ENCODE measurements around the gene PAK2. TPM values are rescaled to one million over a fixed set of nuclear protein-coding genes. Genes with fewer than 3 reads are reported as not detected.
"Not testable (repeated sequence)": the region's sequence is repeated elsewhere in the genome, so short reads cannot be mapped to it uniquely, and the experiment has no call there.

Gene PAK2
- polyA plus RNA-seq, 1 donor: 46.2 TPM

GRCh38 chr3:196868297-196868661 lies 128.6 kb downstream of the PAK2 start:
- Histone ChIP-seq H3K27ac (ENCODE audit: low read length) (peak overlapping the region; percentile 86), H3K4me3 (ENCODE audit: low read length) (peak overlapping the region; percentile 70), H3K27me3 (ENCODE audit: control insufficient read depth, insufficient read depth, low read length) (no peaks in the 10 kb centered on the region), H3K36me3 (ENCODE audit: control insufficient read depth, insufficient read depth, low read length) (peaks cover 4% of the 10 kb centered on the region), H3K4me1 (ENCODE audit: control insufficient read depth, insufficient read depth, low read length) (peaks cover 4% of the 10 kb centered on the region), H3K9me3 (ENCODE audit: control insufficient read depth, low read depth, low read length) (peaks cover 2% of the 10 kb centered on the region)
- peak in 1 of 2 donors; percentile 9 for DNase-seq
- 20% methylated on average over 1 of the region's 29 CpGs for WGBS (ENCODE audit: insufficient coverage, low lambda C conversion rate)

DNA sequence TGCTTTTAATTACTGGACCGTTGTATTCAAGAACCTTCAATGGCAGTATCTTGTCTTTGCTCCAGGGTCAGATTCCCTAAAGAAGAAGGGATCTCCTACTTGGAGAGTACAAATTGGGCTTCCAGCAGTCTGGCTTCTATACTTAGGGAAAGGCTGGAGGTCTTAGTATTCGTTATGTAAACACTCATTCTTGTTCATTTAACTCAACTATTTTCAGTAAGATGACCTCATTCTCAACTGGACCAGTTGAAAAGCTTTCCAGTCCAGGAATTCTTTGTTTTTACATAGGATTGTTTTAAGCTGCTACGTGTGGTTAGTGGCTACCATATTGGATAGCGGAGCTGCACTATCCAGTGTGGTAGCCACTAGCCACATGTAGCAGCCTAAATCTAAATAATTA lies 132.7 kb downstream of the PAK2 start:
- WGBS (ENCODE audit: insufficient coverage, low lambda C conversion rate): 100% methylated on average over 1 of the region's 4 CpGs

DNA sequence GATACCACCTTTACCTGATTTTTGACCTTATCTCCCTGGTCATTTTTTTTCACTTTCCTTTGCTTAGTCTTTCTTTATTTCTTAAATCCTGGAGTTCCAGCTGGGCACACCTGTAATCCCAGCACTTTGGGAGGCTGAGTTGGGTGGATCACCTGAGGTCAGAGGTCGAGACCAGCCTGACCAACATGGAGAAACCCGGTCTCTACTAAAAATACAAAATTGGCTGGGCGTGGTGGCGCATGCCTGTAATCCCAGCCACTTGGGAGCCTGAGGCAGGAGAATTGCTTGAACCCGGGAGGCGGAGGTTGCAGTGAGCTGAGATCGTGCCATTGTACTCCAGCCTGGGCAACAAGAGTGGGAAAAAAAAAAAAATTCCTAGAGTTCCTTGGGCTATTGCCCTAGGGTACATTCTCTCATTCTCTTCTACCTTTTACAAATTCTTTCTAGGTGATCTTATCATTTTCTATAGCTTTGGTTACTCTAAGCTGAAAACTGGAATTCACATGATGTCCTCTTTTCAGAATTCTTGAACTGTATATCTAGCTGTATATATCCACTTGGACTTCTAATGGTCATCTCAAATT lies 134.9 kb downstream of the PAK2 start:
- not testable (repeated sequence) for H3K9me3 ChIP-seq (ENCODE audit: control insufficient read depth, low read depth, low read length); H3K27ac ChIP-seq (ENCODE audit: low read length); H3K36me3 ChIP-seq (ENCODE audit: control insufficient read depth, insufficient read depth, low read length); H3K27me3 ChIP-seq (ENCODE audit: control insufficient read depth, insufficient read depth, low read length); H3K4me3 ChIP-seq (ENCODE audit: low read length); H3K4me1 ChIP-seq (ENCODE audit: control insufficient read depth, insufficient read depth, low read length); DNase-seq
- WGBS (ENCODE audit: insufficient coverage, low lambda C conversion rate): no CpG with 5 or more reads among the region's 7 CpGs

More for the DNA sequence above, 132.7 kb downstream of the PAK2 start:
- Histone ChIP-seq H3K4me3 (ENCODE audit: low read length) (no peak overlapping the region), H3K4me1 (ENCODE audit: control insufficient read depth, insufficient read depth, low read length) (peaks cover 4% of the 10 kb centered on the region), H3K9me3 (ENCODE audit: control insufficient read depth, low read depth, low read length) (no peaks in the 10 kb centered on the region), H3K27me3 (ENCODE audit: control insufficient read depth, insufficient read depth, low read length) (no peaks in the 10 kb centered on the region), H3K36me3 (ENCODE audit: control insufficient read depth, insufficient read depth, low read length) (peaks cover 4% of the 10 kb centered on the region), H3K27ac (ENCODE audit: low read length) (no peak overlapping the region)
- no peak for DNase-seq

GRCh38 chr3:196875258-196875657 lies 135.6 kb downstream of the PAK2 start:
- H3K4me3 ChIP-seq (ENCODE audit: low read length): no peak overlapping the region
- WGBS (ENCODE audit: insufficient coverage, low lambda C conversion rate): 80% methylated on average over 2 of the region's 2 CpGs
- H3K9me3 ChIP-seq (ENCODE audit: control insufficient read depth, low read depth, low read length): no peaks in the 10 kb centered on the region
- H3K27ac ChIP-seq (ENCODE audit: low read length): no peak overlapping the region
- no peak for DNase-seq
- H3K4me1 ChIP-seq (ENCODE audit: control insufficient read depth, insufficient read depth, low read length): no peaks in the 10 kb centered on the region
- peaks cover 4% of the 10 kb centered on the region for H3K36me3 ChIP-seq (ENCODE audit: control insufficient read depth, insufficient read depth, low read length)
- no peaks in the 10 kb centered on the region for H3K27me3 ChIP-seq (ENCODE audit: control insufficient read depth, insufficient read depth, low read length)

Other genes starting within 250 kb of the PAK2 start
- gene RNF168, start 236.1 kb upstream of the PAK2 start, polyA plus RNA-seq: 11.4 TPM
- gene SMCO1, start 224.5 kb upstream of the PAK2 start, polyA plus RNA-seq: not detected
- 9.2 TPM for gene WDR53, start 171.3 kb upstream of the PAK2 start, polyA plus RNA-seq
- gene FBXO45, start 171.2 kb upstream of the PAK2 start, polyA plus RNA-seq: 12.2 TPM
- 2.1 TPM for gene NRROS, start 100.2 kb upstream of the PAK2 start, polyA plus RNA-seq
- 2.7 TPM for gene CEP19, start 27.6 kb upstream of the PAK2 start, polyA plus RNA-seq
- gene PIGX, start 27.5 kb upstream of the PAK2 start, polyA plus RNA-seq: 31.2 TPM
- 24.0 TPM for gene SENP5, start 128.1 kb downstream of the PAK2 start, polyA plus RNA-seq
- 106 TPM for gene NCBP2, start 202.7 kb downstream of the PAK2 start, polyA plus RNA-seq
- gene PIGZ, start 229.0 kb downstream of the PAK2 start, polyA plus RNA-seq: 56.8 TPM